Stimulated activated CD8-positive, alpha-beta memory T cell treated with anti-CD3 and anti-CD28 coated beads, Interleukin-4, amount 100 ng/mL, for 1 hour (primary cell): ENCODE measurements around the gene EFL1.

ENCODE experiments used
- DNase-seq, 2 donors: peaks; one replicate each; pipeline ENCODE4 v3.0.0-alpha.2; 2020; ENCODE audit warnings: low read depth in 2 of 2, low spot score in 1 of 2

The EFL1 gene

DNA sequence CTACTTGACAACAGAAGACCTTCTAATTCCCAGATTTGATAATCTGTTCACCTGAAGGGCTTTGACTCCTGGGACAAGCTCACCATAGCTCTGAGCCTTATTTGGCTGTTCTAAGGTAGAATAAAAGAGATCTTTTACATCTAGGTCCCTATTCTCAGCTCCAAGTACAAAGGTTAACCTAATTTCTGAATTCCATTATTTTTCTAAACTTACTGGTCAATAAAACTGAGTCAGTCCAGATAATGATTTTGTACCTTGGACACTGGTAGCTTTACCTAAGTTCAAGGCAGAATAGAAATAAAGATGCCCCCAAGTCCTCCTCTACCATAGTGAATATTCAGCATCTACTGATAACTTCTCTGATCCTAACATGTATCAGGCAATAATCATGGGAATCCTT lies 135.0 kb downstream of the EFL1 start:
- DNase-seq, result no peak

DNA sequence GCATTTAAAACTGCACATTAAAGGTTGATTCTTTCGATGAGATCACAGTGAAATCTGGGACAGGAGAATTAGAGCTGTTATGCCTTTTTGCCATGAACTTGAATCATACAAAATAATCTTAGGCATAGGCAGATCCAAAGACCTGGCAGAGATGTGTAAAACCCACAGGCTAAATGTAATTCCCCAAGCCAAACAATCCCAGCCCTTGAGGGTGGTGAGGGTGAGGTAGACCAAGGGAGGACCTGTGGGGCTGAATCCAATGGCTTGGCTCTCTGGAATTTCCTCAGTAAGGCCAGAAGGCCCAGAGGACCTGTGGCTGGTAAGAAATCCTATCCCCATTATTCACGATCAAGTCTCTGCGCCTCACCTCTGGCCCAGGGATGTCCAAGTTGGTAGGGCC lies 136.2 kb downstream of the EFL1 start:
- DNase-seq, result no peak

DNA sequence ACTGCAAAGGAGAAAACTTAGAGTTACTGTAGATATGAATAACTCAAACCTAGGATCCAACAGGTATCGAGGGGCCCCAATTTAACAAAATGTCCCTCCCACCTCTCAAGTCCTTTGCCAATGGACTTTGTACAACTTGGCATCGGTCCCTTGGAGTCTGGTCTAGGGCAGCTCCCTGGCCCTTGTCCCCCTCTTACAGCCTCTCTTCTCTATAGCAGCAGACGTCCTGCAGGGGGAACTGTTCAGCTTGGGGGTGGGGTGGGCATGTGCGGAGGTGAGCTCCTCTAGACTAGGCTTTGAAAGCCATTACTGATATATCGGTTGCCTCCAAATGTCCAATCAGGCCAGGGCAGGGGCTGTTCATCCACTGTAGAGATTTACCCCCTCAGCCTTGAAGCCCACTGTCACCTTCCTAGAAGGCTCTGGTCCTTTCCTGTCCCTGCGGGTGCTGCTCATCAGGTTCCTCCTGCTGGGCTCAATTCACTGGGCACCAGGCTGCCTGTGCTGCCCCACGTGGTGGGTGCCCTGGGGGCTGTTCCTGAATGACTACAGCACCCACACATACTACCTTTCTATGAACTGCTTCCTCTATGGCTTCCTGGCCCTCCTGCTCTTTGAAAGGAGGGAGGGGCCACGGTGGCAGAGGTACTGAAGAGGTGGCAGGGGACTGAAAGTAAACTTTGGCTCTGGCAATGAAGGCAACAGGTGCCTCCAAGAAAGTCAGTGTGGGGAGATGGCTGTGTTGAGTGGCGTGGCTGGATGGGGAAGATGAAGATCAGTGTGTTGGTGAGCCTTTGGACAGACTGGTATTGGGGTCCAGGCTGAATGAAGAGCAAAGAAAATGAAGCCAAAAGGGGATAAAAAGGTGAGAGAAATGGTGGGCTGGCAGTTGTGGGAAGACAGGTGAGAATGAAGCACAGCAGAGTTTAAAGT lies 137.9 kb downstream of the EFL1 start:
- DNase-seq, result no peak

DNA sequence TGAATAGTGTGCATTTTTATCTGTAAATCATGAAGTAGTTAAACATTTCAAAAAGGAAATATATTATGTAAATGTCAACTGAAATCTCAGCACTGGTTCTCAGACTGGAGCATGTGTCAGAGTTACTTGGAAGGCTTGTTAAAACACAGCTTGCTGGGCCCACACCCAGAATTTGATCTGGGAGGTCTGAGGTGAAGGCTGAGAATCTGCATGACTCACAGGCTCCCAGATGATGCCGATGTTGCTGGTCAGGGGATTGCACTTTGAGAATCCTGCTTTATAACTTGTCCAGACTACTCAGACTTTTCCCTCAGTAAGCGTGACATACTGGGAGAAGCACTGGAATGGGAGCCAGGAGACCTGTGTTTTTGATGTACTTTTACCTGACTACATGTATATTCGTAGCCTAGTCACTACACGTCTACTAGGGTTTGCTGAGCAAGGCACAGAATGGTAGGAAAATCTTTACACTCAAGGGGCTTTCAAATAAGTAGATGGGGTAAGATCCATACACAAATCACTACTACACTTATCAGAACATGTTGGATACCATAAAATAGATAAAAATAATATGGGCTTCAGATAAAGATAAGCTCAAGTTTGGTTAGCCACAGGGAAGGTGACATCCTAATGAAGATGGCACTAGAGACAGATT lies 139.7 kb downstream of the EFL1 start:
- no peak for DNase-seq

DNA sequence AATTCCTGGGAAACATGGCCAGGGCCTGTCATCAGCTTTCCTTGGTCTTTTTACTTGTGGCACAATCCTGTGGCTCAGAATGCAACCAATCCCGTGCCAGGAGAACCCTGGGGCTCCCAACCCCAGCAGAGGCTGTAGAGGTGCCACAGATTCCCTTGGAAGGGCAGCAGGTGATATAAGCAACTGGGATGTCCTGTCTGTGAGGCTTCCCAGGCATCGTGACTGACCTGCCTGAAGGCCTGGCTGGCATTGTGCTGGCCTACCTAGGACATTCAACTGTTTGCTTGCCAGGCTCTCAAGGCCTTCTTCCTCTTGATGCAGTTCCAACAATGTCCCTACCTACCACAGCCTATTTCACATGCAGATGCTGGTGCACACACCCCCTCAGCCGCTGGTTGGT lies 144.5 kb downstream of the EFL1 start:
- DNase-seq, result no peak

DNA sequence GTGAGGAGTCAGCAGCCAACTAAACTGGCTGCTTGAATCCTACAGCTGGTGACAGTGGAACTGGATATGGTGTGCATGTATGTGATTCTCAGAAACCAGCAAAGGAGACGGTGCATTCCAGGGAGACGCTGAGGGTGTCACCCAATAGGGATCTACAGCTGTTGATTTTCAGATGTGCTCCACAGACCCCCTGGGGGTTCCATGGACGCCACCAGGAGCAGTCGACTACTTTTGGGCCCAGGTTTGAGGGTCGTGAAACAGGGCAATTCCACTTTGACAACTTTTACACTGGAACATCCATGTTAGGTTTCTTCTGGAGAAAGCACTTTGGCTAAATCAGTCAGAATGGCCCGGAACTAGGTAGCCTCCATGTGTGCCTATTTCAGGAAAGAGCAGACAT lies 145.2 kb downstream of the EFL1 start:
- DNase-seq, result no peak

DNA sequence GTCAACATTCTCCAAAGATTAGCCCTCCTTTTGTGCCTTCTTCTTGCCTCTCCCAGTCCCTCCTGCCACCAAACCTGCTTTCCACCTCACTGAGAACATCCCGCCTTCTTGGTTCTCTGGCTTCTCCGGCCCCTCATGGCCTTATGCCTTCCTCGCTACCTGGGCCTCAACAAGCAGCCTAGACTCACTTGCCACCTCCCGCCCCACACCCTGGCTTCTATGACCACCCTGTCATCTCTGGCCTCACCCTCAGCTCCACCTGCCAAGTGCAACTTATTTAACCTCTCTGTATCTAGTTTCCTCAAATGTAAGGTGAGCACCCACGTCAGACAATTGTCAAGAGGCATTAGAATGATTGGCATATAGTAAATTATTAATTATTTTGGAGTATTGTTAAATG lies 147.9 kb downstream of the EFL1 start:
- no peak for DNase-seq

DNA sequence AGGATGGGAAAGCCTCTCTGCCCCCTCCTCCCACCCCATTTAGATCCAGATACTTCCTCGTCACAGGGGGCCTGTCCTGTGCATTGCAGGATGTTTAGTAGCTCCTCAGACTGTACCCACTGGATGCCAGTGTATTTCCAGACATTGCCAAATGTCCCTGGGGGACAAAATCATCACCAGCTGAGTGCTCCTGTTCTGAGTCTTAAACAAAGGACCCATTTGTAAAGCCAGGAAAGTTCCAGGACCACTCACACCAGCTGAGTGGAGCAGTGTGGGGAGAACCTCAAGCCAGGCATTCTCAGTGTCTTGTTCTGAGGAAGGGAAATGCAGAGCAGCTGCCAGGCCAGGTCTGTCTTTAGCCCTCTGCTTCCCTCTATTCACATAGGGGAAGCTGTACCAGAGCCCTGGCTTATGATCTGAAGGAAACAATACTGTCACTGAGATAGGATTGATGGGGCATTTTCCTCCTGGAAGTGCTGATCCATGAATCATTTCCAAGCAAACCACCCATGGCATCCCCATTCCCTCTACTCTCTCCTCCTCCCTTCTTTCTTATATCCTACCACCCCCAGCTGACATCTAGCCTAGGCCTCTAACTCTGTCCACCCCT lies 149.3 kb downstream of the EFL1 start:
- DNase-seq, result no peak

DNA sequence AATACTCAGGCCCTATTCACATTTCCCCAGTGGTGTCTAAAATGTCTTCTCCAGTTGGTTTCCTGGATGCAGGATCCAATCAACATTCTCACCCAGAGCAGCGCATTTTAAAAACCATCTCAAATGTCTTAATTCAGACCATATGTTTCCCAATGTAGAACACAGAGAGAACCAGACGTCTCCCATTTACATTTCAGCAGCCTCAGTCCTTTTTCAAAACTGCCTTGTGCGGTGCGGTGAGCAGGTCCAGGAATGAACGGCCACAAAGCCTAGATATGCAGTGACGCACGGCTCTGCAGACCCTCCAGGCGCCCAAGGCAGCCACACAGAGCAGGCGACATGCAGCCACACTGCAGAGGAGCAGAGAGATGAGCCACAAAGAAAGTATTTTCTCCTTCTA lies 150.6 kb downstream of the EFL1 start:
- DNase-seq, result no peak

DNA sequence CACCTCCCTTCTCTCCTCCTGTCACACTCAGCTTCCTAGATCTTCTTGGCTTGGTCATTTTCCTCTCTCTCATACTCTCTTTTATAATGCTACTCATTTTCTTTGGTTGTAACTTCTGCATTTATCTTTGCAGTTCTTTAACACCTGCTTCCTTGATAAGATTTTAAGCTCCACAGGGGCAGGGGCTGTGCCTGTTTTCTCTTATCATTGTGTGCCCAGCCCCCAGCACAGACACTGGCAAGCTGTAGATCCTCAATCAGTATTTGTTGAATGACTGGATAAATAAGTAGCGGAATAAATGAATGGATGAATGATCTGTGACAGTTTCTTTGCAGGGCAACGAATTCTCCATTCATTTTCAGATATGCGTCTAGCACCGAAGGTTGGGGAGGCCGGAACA lies 152.4 kb downstream of the EFL1 start:
- no peak for DNase-seq

DNA sequence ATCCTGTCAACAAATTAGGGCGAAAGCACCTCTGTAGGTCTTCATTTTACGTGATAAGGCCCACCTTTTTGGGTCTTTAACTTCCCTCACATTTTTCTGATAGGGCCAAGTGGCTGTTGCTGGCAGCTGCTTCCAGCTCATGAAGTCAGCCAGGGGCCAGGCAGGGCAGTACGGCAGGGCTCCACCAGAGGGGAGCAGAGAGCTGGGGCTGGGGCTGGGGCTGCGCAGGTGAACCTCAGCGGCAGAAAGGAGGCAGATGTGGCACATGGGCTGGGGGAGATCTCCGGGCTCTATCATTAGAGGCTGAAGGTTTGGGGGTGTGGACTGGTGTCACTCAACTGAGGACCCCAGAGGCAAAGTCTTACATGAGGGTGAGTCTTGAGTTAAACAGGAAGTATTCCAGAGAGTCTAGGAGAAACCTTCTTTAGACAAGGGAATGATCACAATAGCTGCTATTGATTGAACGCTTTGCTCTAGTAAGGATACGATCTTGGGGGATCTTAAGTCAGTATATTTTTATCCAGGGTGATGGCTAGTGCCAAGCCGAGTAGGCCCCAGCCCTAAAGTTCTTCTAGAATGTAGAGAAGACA lies 153.9 kb downstream of the EFL1 start:
- DNase-seq, result peak; percentile 13 to 40

DNA sequence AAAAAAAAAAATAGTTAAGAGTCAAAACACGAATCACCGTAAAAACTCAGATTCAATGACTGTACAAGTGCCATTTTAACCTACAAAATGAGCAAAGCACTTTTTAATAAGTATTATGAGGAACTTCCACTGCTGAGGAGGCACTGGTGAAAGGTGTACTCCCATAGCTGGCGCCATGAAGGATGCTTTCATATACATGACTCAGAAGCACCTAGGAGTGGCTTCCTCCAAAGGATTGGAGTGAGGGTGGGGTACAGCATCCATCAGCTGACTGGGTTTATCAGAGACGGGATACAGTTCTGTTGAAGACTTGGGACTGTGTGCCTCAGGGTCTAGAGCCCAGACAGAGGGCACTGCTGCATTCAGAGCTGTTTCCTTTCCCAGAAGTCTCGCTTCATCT lies 155.9 kb downstream of the EFL1 start:
- DNase-seq, result no peak

DNA sequence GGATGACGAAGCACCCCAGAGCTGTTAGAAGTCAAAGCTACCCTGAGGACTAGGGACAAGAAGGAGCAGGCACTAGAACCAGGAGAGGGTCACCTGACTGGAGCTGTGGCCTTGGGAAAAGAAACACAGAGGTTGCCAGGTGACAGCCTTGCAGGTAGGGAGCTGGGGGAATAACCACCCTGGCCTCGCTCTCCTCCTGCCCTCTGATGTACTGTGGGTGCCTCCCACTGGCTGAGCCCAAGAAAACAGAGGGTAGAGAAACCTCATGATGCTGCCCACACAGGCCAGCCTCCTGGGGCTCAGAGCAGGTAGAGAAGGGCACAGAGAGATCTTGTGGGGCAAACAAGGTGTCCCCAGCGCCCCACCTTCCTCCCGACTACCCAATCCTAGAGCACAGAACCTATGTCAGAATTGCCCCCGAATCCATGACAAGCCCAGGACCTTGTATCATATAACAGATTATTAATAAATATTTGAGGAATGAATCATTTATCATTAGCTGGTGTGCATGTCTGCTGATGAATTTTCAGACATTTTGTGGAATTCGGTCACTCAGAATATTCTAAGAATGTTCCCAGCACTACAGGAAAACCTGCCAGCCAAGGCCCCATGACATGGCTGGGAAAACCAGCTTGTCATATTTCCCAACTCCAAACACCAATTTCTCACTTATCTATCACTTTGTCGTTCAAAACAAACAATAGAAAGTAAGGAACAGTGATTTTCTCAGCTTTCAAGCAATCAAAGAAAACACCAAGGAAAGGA lies 156.9 kb downstream of the EFL1 start:
- no peak for DNase-seq

DNA sequence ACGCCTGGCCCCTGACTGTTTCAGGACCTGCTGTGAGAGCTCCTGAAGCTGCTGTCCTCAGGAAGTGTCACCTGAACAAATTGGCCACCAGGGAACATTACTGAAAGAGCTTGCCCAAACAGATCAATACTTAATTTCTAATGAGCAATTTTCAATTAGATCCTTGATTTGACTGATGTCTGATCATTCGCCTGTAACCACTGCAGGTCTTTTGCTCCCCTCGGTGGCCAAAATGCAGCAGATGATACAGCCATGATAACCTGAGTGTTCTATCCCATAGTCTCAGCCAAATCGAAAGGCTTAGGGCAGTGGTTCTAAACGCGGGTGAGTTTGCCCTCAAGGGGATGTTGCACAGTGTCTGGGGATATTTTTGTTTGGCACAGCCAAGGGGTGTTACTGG lies 159.1 kb downstream of the EFL1 start:
- DNase-seq, result no peak

DNA sequence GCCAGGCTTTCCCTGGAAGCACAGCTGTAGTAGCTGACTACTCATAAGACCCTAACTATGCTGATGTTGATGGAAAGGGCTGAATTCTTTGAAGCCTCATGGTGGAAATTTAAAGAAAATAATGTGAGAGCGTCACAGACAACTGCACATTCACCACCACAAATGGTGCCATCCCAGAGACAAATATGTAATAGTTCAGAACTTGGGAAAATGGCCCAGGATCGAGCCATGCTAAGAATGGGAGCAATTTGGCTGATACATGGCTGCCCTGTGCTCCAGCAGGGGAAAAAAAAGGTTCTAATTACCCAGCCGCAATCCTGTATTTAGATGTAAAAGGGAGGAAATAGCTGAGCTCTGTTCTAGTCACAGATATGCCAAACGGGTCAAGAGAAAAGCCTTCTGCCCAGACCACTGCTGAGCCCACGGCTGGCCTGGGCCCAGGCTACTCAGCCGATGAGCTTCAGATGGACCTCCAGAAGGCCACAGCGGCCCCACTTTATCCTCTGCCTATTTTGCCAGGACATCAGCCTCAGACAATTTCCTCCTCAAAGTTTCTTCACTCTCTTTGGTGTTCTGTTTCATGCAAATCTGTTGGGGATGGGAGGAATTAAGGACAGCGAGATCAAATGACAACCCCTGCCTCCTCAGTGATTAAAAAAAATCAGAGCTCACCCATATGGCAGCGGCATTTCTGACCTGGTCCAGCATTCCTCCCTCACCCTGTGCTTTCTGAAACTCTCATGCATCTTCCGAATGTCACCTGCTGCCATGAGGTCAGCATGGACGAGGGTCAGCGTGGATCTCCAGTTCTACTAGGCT lies 162.2 kb downstream of the EFL1 start:
- DNase-seq, result no peak

DNA sequence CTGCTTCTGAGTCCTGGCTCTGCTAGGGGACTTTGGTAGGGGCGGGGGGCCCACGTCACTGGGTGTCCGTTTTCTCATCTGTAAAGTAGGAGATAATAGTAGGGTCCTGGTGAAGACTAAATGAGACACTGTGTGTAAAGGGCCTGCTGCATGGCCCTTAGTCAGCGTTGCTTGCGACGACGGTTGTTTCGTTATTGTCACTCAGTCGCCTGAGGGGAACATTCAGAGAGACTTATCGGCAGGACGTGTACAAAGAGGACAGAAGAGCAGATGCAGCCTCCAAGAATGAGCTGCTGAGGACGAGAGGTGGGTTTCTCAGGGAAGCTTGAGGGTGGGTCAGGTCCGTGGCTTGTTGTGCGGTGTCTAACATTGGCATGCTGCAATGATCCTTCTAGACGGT lies 163.9 kb downstream of the EFL1 start:
- DNase-seq, result no peak

DNA sequence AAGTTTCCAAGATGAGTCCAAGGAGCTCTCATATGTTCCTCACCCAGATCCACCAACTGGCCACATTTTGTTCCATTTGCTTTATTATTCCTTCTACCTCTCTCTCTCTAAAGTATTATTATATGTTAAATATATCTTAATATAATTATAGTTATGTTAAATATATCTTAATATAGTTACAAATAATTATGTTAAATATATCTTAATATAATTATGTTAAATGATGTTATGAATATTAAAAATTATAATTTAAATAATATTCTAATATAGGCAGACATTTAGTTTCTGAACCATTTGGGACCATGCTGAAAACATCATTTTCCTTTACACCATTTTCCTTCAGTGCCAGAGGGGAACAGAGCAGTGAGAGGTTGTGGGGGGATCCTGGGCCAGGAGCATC lies 166.7 kb downstream of the EFL1 start:
- no peak for DNase-seq

DNA sequence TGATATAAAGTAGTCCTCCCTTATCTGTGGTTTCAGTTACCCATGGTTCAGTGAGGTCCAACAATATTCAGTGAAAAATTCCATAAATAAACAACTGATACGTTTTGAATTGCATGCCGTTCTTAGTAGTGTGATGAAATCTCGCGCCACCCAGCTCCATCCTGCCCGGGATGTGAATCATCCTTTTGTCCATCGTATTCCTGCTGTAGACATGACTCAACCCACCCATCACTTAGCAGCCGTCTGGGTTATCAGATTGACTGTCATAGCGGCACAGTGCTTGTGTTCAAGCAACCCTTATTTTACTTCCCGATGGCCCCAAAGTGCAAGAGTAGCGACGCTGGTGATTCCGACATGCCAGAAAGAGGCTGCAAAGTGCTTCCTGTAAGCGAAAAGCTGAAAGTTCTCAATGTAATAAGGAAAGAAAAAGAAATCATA lies 168.7 kb downstream of the EFL1 start:
- no peak for DNase-seq

DNA sequence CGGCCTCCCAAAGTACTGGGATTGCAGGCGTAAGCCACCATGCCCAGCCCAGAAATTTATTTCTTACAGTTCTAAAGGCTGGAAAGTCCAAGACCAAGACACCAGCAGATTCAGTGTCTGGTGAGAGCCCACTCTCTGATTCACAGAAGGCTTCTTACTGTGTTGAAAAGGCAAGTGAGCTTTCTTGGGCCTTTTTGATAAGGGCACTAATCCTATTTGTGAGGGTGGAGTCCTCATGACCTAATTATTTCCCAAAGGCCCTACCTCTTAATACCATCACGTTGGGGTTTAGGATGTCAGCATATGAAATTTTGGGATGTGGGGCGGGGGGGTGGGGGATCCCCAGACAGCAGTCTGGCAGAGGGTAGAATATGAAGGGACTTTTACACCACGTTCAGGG lies 169.2 kb downstream of the EFL1 start:
- no peak for DNase-seq

DNA sequence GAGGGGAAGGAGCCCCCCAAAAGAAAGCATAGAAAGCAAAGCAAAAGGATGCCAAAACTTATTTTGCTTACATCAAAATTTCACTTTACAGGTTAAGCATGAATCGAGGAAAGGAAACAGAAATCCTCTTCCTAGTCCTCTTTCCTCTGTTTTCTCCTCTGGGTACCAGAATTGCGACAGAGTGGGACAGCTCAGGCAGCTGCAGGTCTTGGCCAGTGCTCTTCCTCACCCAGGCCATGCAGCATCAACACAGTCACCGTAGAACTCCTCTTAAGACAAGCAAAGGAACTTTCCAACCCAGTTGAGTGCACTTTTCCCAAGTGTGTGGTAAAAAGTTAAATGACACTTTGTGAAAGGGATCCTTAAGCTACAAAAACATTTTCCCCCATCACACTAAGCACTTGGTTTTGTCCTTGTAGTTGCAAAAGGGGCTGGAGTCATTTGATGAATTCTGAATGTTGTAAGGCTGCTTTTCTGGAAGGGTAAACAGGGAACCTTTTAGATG lies 170.8 kb downstream of the EFL1 start:
- no peak for DNase-seq
